Measurements from ENCODE around the gene USP32. TPM values are rescaled to one million over a fixed set of nuclear protein-coding genes. Genes with fewer than 3 reads are reported as not detected.

USP32 gene
- total and polyA plus RNA-seq, 10 of the 15 experiments (the other 5 are each of a cell fraction or from before 2014, with no cell fraction given), result 7.8 to 37.3 (median 25.5) TPM

DNA sequence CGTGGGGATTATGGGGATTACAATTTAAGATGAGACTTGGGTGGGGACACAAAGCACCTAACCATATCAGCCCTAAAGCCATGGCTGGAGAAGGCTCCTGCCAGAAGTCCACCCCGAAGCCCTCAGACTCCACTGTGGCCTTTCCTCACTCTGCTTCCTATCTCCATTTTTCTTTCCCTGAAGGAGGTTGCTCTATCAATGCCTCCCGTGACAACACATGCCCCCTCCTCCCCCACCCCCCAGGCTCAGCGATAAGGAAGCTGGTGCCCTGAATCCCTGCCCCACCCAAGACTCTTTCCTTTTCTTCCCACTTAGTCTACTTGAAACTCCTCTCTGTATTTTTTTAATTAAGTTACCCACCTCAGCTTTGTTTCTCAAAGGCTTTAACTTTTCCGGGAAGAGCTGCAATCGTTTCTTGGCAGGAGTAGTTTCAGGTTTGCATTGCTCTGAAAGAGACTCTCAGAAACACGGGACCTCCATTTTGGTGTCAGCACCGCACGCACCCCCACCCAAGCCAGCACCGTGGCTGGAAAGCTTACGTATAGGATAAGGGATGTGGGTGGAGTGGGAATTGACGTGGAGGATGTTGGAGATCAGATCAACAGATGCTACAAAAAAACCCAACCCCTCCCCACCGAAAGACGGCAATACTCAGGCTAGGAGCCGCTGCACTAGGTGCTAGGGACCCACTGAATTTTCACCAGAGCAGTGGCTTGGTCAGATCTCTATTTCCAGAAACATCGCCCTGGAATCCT is 257.4 kb downstream of the USP32 start:
- Histone ChIP-seq H3K9ac (ENCODE audit: control insufficient read depth, insufficient read depth, low read length) (peak overlapping the region; percentile 58), H3K4me2 (ENCODE audit: control insufficient read depth, insufficient read depth) (peak overlapping the region; percentile 80), H3K27me3 (replicated peaks in 1 of 2; ENCODE audit: control insufficient read depth in 2 of 2, insufficient read depth in 2 of 2, low read length in 1 of 2) (peaks cover 0 to 4% of the 10 kb centered on the region in 2 experiments; a peak in 2 of 4 replicates), H3K9me3 (replicated peaks; ENCODE audit: control insufficient read depth, insufficient read depth, low read length) (no peaks in the 10 kb centered on the region), H3K36me3 (ENCODE audit: control insufficient read depth in 2 of 2, insufficient read depth in 2 of 2, low read length in 1 of 2) (no peaks in the 10 kb centered on the region), H3K4me1 (ENCODE audit: control insufficient read depth, insufficient read depth, low read length) (no peaks in the 10 kb centered on the region), H3K79me2 (ENCODE audit: control insufficient read depth, insufficient read depth, low read length) (no peaks in the 10 kb centered on the region), H4K20me1 (ENCODE audit: control insufficient read depth, insufficient read depth) (no peaks in the 10 kb centered on the region), H2AFZ (ENCODE audit: control insufficient read depth, low read depth, low read length) (peak overlapping the region; percentile 75), H3K27ac (ENCODE audit: control insufficient read depth, insufficient read depth) (no peak overlapping the region), H3K4me3 (peak overlapping the region; percentile 64)
- CTCF ChIA-PET, result interaction anchor here (0.6 to 1.5 kb wide), 2 partner anchors 9 to 46 kb away, joined by 3 to 5 read pairs; no protein-coding TSS in a partner anchor
- intact Hi-C loops (cut with micrococcal nuclease; ENCODE audit: unreplicated experiment), result no loop called here
- POLR2A ChIA-PET, result interaction anchor here (0.6 kb wide), 2 partner anchors 284 to 504 kb away, joined by 4 to 5 read pairs; no protein-coding TSS in a partner anchor
- DNase-seq (ENCODE audit: low read depth, low spot score) (no peak), FAIRE-seq (no peak), ATAC-seq (peak; percentile 12)
- SMC1A ChIA-PET (ENCODE audit: uncharacterized antibody, unreplicated experiment), result no interaction called here
- TF ChIP-seq YY1 (IDR thresholded peaks at IDR 0.05; ENCODE audit: low read depth, low read length) (peak; percentile 35; the same call in 1 of the 2 replicates), CBFB (IDR thresholded peaks at IDR 0.05; ENCODE audit: low read depth) (no peak)
- in situ Hi-C loops (cut with MboI), result loop anchor here (25.0 kb wide), 1 partner anchor 503 kb away; no protein-coding TSS in a partner anchor
- BruUV-seq (replicated peaks), result TSS peak; percentile 69
- RAD21 ChIA-PET (ENCODE audit: unreplicated experiment), result no interaction called here
- WGBS (ENCODE audit: insufficient coverage, insufficient replicate concordance, low lambda C conversion rate, missing lambda C conversion rate), result 7% methylated on average over 15 of the region's 16 CpGs

DNA sequence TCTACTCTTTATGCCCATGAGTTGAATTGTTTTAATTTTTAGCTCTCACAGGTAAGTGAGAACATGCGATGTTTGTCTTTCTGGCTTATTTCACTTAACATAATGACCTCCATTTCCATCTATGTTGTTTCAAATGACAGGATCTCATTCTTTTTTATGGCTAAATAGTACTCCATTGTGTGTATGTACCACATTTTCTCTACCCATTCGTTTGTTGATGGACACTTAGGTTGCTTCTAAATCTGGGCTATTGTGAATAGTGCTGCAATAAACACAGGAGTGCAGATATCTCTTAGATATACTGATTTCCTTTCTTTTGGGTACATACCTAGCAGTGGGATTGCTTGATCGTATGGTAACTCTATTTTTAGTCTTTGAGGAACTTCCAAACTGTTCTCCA is 261.5 kb downstream of the USP32 start:
- SMC1A ChIA-PET (ENCODE audit: uncharacterized antibody, unreplicated experiment), result no interaction called here

More for the DNA sequence above, 261.5 kb downstream of the USP32 start:
- in situ Hi-C loops (cut with MboI) (loop anchor here (25.0 kb wide), 1 partner anchor 507 kb away; no protein-coding TSS in a partner anchor), intact Hi-C loops (cut with micrococcal nuclease; ENCODE audit: unreplicated experiment) (no loop called here)
- Histone ChIP-seq H3K4me2 (ENCODE audit: control insufficient read depth, insufficient read depth) (no peak overlapping the region), H4K20me1 (ENCODE audit: control insufficient read depth, insufficient read depth) (no peaks in the 10 kb centered on the region), H3K4me1 (ENCODE audit: control insufficient read depth, insufficient read depth, low read length) (no peaks in the 10 kb centered on the region), H3K27me3 (replicated peaks in 1 of 2; ENCODE audit: control insufficient read depth in 2 of 2, insufficient read depth in 2 of 2, low read length in 1 of 2) (peaks cover 0 to 4% of the 10 kb centered on the region in 2 experiments; a peak in 2 of 4 replicates), H3K36me3 (ENCODE audit: control insufficient read depth in 2 of 2, insufficient read depth in 2 of 2, low read length in 1 of 2) (no peaks in the 10 kb centered on the region), H3K27ac (ENCODE audit: control insufficient read depth, insufficient read depth) (no peak overlapping the region), H3K9me3 (replicated peaks; ENCODE audit: control insufficient read depth, insufficient read depth, low read length) (no peaks in the 10 kb centered on the region), H2AFZ (ENCODE audit: control insufficient read depth, low read depth, low read length) (no peak overlapping the region), H3K4me3 (no peak overlapping the region), H3K9ac (ENCODE audit: control insufficient read depth, insufficient read depth, low read length) (no peak overlapping the region), H3K79me2 (ENCODE audit: control insufficient read depth, insufficient read depth, low read length) (no peaks in the 10 kb centered on the region)
- CTCF ChIA-PET, result interaction anchor here (1.2 kb wide), 1 partner anchor 11 kb away, joined by 4 read pairs; no protein-coding TSS in a partner anchor
- DNase-seq (ENCODE audit: low read depth, low spot score) (no peak), ATAC-seq (no peak), FAIRE-seq (no peak)
- WGBS (ENCODE audit: insufficient coverage, insufficient replicate concordance, low lambda C conversion rate, missing lambda C conversion rate), result 71% methylated on average over 3 of the region's 3 CpGs
- RAD21 ChIA-PET (ENCODE audit: unreplicated experiment), result no interaction called here
- 0 out of 2 replicates have a peak, but pooled peaks have one; percentile 22 for TF ChIP-seq NFXL1 (IDR thresholded peaks at IDR 0.05; ENCODE audit: borderline replicate concordance)
- TF ChIP-seq, protein P1, sequence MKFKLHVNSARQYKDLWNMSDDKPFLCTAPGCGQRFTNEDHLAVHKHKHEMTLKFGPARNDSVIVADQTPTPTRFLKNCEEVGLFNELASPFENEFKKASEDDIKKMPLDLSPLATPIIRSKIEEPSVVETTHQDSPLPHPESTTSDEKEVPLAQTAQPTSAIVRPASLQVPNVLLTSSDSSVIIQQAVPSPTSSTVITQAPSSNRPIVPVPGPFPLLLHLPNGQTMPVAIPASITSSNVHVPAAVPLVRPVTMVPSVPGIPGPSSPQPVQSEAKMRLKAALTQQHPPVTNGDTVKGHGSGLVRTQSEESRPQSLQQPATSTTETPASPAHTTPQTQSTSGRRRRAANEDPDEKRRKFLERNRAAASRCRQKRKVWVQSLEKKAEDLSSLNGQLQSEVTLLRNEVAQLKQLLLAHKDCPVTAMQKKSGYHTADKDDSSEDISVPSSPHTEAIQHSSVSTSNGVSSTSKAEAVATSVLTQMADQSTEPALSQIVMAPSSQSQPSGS (IDR thresholded peaks at IDR 0.05; ENCODE audit: low read length), result no peak
- BruUV-seq (replicated peaks), result no TSS peak
- POLR2A ChIA-PET, result no interaction called here

Data from GM12878 (cell line).